Parathyroid adenoma (tissue), 2 donors: ENCODE measurements around the gene FBXO24.
A peak's percentile ranks its signal among the peaks of the same experiment; 100 is the strongest.
"Not testable (repeated sequence)": the region's sequence is repeated elsewhere in the genome, so short reads cannot be mapped to it uniquely, and the experiment has no call there.

Experiments
- H2AFZ ChIP-seq: fragments of 300-600 bp; sonication (generic); one replicate; pipeline ENCODE4 v1.7.0; 2017; ENCODE audit warnings: antibody characterized with exemption, mild to moderate bottlenecking
- H3K27ac ChIP-seq: fragments of 300-600 bp; sonication (generic); one replicate; pipeline ENCODE4 v1.7.0; 2017
- H3K27me3 ChIP-seq: fragments of 300-600 bp; sonication (generic); one replicate; pipeline ENCODE4 v1.7.0; 2017; ENCODE audit warnings: low read length; ENCODE audit not compliant: control insufficient read depth, insufficient read depth
- H3K36me3 ChIP-seq: fragments of 300-600 bp; sonication (generic); one replicate; pipeline ENCODE4 v1.7.0; 2017; ENCODE audit warnings: low read length; ENCODE audit not compliant: control insufficient read depth, insufficient read depth
- H3K4me1 ChIP-seq: fragments of 300-600 bp; sonication (generic); one replicate; pipeline ENCODE4 v1.7.0; 2017; ENCODE audit warnings: control low read depth
- H3K4me2 ChIP-seq: fragments of 300-600 bp; sonication (generic); one replicate; pipeline ENCODE4 v1.7.0; 2017; ENCODE audit warnings: low read length
- H3K4me3 ChIP-seq: fragments of 300-600 bp; sonication (generic); one replicate; pipeline ENCODE4 v1.7.0; 2017; ENCODE audit warnings: low read depth, low read length
- H3K79me2 ChIP-seq: fragments of 300-600 bp; sonication (generic); one replicate; pipeline ENCODE4 v1.7.0; 2017; ENCODE audit warnings: control low read depth
- H3K9ac ChIP-seq: fragments of 300-600 bp; sonication (generic); one replicate; pipeline ENCODE4 v1.7.0; 2017; ENCODE audit warnings: mild to moderate bottlenecking
- H3K9me3 ChIP-seq: fragments of 300-600 bp; sonication (generic); one replicate; pipeline ENCODE4 v1.7.0; 2017; ENCODE audit warnings: low read length; ENCODE audit not compliant: control insufficient read depth
- CTCF ChIP-seq: fragments of 300-600 bp; sonication (generic); IDR thresholded peaks from one replicate; pipeline ENCODE4 v1.7.0; 2017; ENCODE audit warnings: antibody characterized with exemption, mild to moderate bottlenecking
- donor health status: primary hyperparathyroidism.

The FBXO24 gene

GRCh38 chr7:100586266-100587025 is at the start of gene FBXO24:
Gene FBXO24, plus strand, starts transcription at chr7:100586328. Its CDS starts 298 bp downstream, at chr7:100586626.
- Histone ChIP-seq H3K27ac (peak within 1 kb of the TSS; percentile 95), H3K4me1 (peaks cover 21% of the 10 kb centered on the region), H3K9me3 (no peaks in the 10 kb centered on the region), H3K9ac (peak within 1 kb of the TSS; percentile 98), H3K27me3 (no peaks in the 10 kb centered on the region), H3K4me2 (peak within 1 kb of the TSS; percentile 87), H3K79me2 (peaks cover 3% of the 10 kb centered on the region), H3K36me3 (no peaks in the 10 kb centered on the region), H2AFZ (peak within 1 kb of the TSS; percentile 89), H3K4me3 (peak within 1 kb of the TSS; percentile 99)
- no peak for TF ChIP-seq CTCF

- H3K36me3 ChIP-seq, H3K27me3 ChIP-seq, H3K4me1 ChIP-seq, H3K9me3 ChIP-seq, H3K4me3 ChIP-seq, H3K79me2 ChIP-seq, H2AFZ ChIP-seq, H3K27ac ChIP-seq, H3K4me2 ChIP-seq, H3K9ac ChIP-seq: not testable (repeated sequence)
Observed at GRCh38 chr7:100536695-100537094, 49.4 kb upstream of the FBXO24 start.

- Histone ChIP-seq H2AFZ (peak overlapping the region; percentile 73), H3K9me3 (no peaks in the 10 kb centered on the region), H3K36me3 (no peaks in the 10 kb centered on the region), H3K79me2 (peaks cover 11% of the 10 kb centered on the region), H3K27ac (peak overlapping the region; percentile 20), H3K9ac (no peak overlapping the region), H3K4me1 (peaks cover 7% of the 10 kb centered on the region), H3K4me3 (peak overlapping the region; percentile 92), H3K27me3 (no peaks in the 10 kb centered on the region), H3K4me2 (peak overlapping the region; percentile 61)
- no peak for TF ChIP-seq CTCF
Observed at GRCh38 chr7:100538348-100538653, 47.8 kb upstream of the FBXO24 start.

- H3K9me3 ChIP-seq, result no peaks in the 10 kb centered on the region
- peak within 1 kb of the TSS; percentile 92 for H3K4me3 ChIP-seq
- peak within 1 kb of the TSS; percentile 90 for H3K4me2 ChIP-seq
- peak within 1 kb of the TSS; percentile 92 for H2AFZ ChIP-seq
- H3K27me3 ChIP-seq, result no peaks in the 10 kb centered on the region
- TF ChIP-seq CTCF, result no peak
- peaks cover 9% of the 10 kb centered on the region for H3K4me1 ChIP-seq
- peak within 1 kb of the TSS; percentile 63 for H3K27ac ChIP-seq
- H3K9ac ChIP-seq, result no peak within 1 kb of the TSS
- H3K79me2 ChIP-seq, result peaks cover 11% of the 10 kb centered on the region
- no peaks in the 10 kb centered on the region for H3K36me3 ChIP-seq
Observed at GRCh38 chr7:100538654-100539435, 47.3 kb upstream of the FBXO24 start, which contains the start of gene AGFG2. Gene AGFG2, plus strand, starts transcription at chr7:100539203. Its CDS starts 144 bp downstream, at chr7:100539347.

- Histone ChIP-seq H3K9ac (no peak overlapping the region), H2AFZ (peak overlapping the region; percentile 92), H3K27ac (peak overlapping the region; percentile 63), H3K4me1 (peaks cover 15% of the 10 kb centered on the region), H3K27me3 (no peaks in the 10 kb centered on the region), H3K79me2 (peaks cover 11% of the 10 kb centered on the region), H3K4me2 (peak overlapping the region; percentile 90), H3K9me3 (no peaks in the 10 kb centered on the region), H3K36me3 (no peaks in the 10 kb centered on the region), H3K4me3 (peak overlapping the region; percentile 92)
- TF ChIP-seq CTCF, result no peak
Observed at GRCh38 chr7:100539436-100540006, 46.6 kb upstream of the FBXO24 start.
